Mesodermal cell (in vitro differentiated cells): Measurements from ENCODE around the gene MAPKAP1.

Experiments used
- H3K27ac ChIP-seq: 2 replicates; pipeline ENCODE4 v1.7.0; 2013; ENCODE audit warnings: mild to moderate bottlenecking, low read depth, low read length, moderate library complexity; ENCODE audit not compliant: severe bottlenecking
- H3K36me3 ChIP-seq: 2 replicates; pipeline ENCODE4 v1.7.1; 2013; ENCODE audit warnings: mild to moderate bottlenecking, low read length, moderate library complexity; ENCODE audit not compliant: control insufficient read depth, insufficient read depth
- H3K4me1 ChIP-seq: one replicate; pipeline ENCODE4 v1.7.1; 2013; ENCODE audit warnings: mild to moderate bottlenecking, low read length; ENCODE audit not compliant: insufficient read depth, control insufficient read depth, poor library complexity, severe bottlenecking
- H3K4me3 ChIP-seq: 2 replicates; pipeline ENCODE4 v1.7.0; 2013; ENCODE audit warnings: low read length, control low read depth, mild to moderate bottlenecking; ENCODE audit not compliant: insufficient read depth, poor library complexity, severe bottlenecking; ENCODE audit errors: extremely low read depth
- H3K9me3 ChIP-seq: 2 replicates; pipeline ENCODE4 v1.7.1; 2013; ENCODE audit warnings: mild to moderate bottlenecking, low read length, moderate library complexity; ENCODE audit not compliant: control insufficient read depth
- WGBS, 2 experiments: methylation state at CpG; one replicate each; pipeline ENCODE4 v1.1.5; 2013; ENCODE audit warnings: missing lambda C conversion rate in 2 of 2; ENCODE audit not compliant: insufficient coverage in 2 of 2; 5-methylcytosine and 5-hydroxymethylcytosine counted together

MAPKAP1 gene

GRCh38 chr9:125654121-125654520 is 52.9 kb downstream of the MAPKAP1 start:
- no peak overlapping the region for H3K27ac ChIP-seq
- H3K36me3 ChIP-seq = no peaks in the 10 kb centered on the region
- H3K4me1 ChIP-seq = peaks cover 80% of the 10 kb centered on the region
- no peaks in the 10 kb centered on the region for H3K9me3 ChIP-seq
- H3K4me3 ChIP-seq = no peak overlapping the region
- WGBS, 2 experiments = 20 to 29% methylated on average over 1 to 2 of the region's 5 CpGs

DNA sequence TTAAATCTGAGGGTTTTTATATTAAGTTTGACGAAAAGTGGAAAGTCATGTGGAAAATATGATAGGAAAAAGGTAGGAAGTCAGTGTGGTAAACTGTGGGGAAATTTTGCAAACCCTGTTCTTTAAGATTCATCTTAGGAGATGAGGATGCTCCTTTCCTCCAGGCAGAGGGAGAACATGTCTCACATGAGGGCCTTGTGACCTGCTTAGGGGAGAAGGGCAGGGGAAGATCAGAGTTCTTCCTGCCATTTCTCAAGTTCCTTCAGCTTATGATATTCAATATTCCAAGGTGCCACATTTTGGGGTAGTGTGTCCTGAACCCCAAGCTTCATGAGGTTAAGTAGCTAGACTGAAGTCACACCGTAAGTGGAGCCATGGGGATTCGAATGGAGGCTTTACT is 53.7 kb downstream of the MAPKAP1 start:
- Histone ChIP-seq H3K4me3 (no peak overlapping the region), H3K36me3 (no peaks in the 10 kb centered on the region), H3K4me1 (peaks cover 88% of the 10 kb centered on the region), H3K9me3 (no peaks in the 10 kb centered on the region), H3K27ac (no peak overlapping the region)
- WGBS, 2 experiments = 81 to 97% methylated on average over 3 of the region's 3 CpGs

DNA sequence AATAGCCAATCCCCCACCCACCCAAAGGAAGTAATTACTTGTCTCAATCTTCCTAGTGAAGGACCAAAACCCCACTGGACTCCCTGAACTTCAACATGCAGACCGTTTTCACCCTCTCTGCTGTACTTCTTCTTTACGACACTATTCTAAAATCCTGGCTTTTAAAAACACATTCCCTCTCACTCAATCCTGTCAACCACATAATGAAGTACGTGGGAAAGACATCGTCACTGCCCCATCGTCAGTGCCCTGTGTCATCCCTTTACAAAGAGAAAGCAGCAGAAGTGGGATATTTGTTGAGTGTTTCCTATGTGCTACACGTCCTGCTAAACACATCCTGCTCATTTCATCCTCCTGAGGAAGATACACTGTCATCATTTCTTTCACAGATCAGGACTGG is 54.2 kb downstream of the MAPKAP1 start:
- no peak overlapping the region for H3K4me3 ChIP-seq
- no peaks in the 10 kb centered on the region for H3K9me3 ChIP-seq
- H3K27ac ChIP-seq = no peak overlapping the region
- 64% methylated on average over 5 of the region's 6 CpGs; no CpG with 5 or more reads in 1 of the 2 experiments for WGBS, 2 experiments
- no peaks in the 10 kb centered on the region for H3K36me3 ChIP-seq
- peaks cover 88% of the 10 kb centered on the region for H3K4me1 ChIP-seq

GRCh38 chr9:125652233-125652594 is 54.8 kb downstream of the MAPKAP1 start:
- Histone ChIP-seq H3K36me3 (no peaks in the 10 kb centered on the region), H3K4me3 (no peak overlapping the region), H3K27ac (no peak overlapping the region), H3K9me3 (no peaks in the 10 kb centered on the region), H3K4me1 (peaks cover 87% of the 10 kb centered on the region)
- 71 to 88% methylated on average over 1 of the region's 2 CpGs for WGBS, 2 experiments

DNA sequence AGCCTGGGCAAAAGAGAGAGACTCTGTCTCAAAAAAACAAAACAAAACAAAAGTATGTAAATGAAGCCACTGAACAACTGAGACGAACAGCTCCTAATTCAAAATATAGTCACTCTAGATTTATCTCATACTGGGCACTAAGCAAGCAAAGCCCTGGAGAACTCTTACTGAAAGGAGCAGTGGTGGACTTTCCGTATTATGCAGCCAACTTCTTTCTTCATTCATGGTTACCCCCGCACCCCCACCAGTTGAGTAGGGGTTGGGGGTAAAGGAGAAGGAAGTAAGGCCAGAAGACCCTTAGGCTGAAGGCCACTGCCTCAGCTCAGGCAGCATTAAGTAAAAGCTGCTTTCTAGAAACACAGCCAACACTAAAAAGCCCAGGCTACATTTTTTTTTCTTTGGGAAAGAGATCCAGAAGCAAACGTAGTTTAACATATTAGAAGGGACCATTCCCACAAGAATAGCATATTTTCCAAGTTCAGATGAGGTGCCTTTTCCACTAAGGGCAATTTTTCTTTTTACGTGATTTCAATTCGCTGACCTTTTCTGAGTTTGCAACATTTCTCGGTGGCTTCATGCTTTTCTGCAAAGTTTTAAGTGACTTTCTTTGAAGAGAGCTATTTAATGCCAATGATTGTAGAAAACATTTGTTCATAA is 55.3 kb downstream of the MAPKAP1 start:
- WGBS, 2 experiments = 73 to 100% methylated on average over 2 to 5 of the region's 7 CpGs
- H3K27ac ChIP-seq = peak overlapping the region; percentile 31
- no peaks in the 10 kb centered on the region for H3K9me3 ChIP-seq
- peaks cover 87% of the 10 kb centered on the region for H3K4me1 ChIP-seq
- no peaks in the 10 kb centered on the region for H3K36me3 ChIP-seq
- no peak overlapping the region for H3K4me3 ChIP-seq

GRCh38 chr9:125650271-125650737 is 56.7 kb downstream of the MAPKAP1 start:
- Histone ChIP-seq H3K4me3 (peak overlapping the region; percentile 3), H3K36me3 (no peaks in the 10 kb centered on the region), H3K9me3 (no peaks in the 10 kb centered on the region), H3K27ac (peak overlapping the region; percentile 89), H3K4me1 (peaks cover 80% of the 10 kb centered on the region)
- WGBS, 2 experiments = 21 to 33% methylated on average over 3 of the region's 3 CpGs

GRCh38 chr9:125649826-125650225 is 57.2 kb downstream of the MAPKAP1 start:
- Histone ChIP-seq H3K27ac (peak overlapping the region; percentile 89), H3K36me3 (no peaks in the 10 kb centered on the region), H3K9me3 (no peaks in the 10 kb centered on the region), H3K4me3 (no peak overlapping the region), H3K4me1 (peaks cover 80% of the 10 kb centered on the region)
- 88 to 92% methylated on average over 4 of the region's 4 CpGs for WGBS, 2 experiments

GRCh38 chr9:125649315-125649714 is 57.7 kb downstream of the MAPKAP1 start:
- 74 to 88% methylated on average over 2 to 4 of the region's 6 CpGs for WGBS, 2 experiments
- Histone ChIP-seq H3K9me3 (no peaks in the 10 kb centered on the region), H3K4me1 (peaks cover 77% of the 10 kb centered on the region), H3K4me3 (no peak overlapping the region), H3K27ac (peak overlapping the region; percentile 89), H3K36me3 (no peaks in the 10 kb centered on the region)

DNA sequence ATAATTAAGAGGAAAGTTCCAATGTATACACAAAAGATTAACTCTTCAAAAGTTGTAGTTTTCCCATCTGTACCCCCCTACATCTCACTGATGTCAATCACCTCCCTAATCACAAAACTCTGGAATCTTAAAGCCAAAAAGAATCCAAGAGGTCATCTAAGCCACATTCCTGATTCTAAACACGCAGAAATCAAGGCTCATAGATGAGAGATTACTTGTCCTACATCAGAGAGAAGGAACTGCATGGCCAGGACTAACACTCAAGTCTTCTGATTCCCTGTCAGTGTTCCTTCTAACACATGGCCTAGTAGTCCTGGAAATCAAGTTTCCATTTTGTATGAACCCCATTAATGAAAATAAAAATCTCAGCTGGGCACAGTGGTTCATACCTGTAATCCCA is 58.7 kb downstream of the MAPKAP1 start:
- no peaks in the 10 kb centered on the region for H3K36me3 ChIP-seq
- peak overlapping the region; percentile 23 for H3K27ac ChIP-seq
- no peaks in the 10 kb centered on the region for H3K9me3 ChIP-seq
- H3K4me1 ChIP-seq = peaks cover 66% of the 10 kb centered on the region
- WGBS, 2 experiments = 83 to 100% methylated on average over 1 of the region's 1 CpG
- H3K4me3 ChIP-seq = no peak overlapping the region

DNA sequence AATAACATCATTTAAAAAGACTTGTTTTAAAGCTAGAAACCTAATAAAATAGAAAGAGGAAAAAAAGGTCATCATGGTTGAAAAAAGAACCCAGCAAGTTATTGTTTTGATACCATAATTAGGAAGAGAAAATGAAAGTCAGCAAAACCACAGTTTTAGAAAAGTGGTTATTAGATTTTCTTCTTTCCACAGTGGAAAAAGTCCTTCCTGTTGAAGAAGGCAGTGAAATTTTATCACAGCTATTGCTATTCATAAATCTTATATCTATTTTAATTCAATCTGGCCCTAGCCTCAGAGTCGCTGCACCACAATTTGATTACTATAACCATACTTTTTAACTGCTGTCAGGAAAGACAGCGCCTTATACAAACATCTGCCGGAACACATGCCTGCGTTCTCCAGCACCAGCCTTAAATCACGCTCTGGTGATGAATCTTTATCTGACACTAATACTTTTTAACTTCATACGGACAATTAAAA is 60.3 kb downstream of the MAPKAP1 start:
- H3K36me3 ChIP-seq = peaks cover 4% of the 10 kb centered on the region
- no peak overlapping the region for H3K27ac ChIP-seq
- 98 to 100% methylated on average over 4 to 5 of the region's 6 CpGs for WGBS, 2 experiments
- no peak overlapping the region for H3K4me3 ChIP-seq
- peaks cover 50% of the 10 kb centered on the region for H3K4me1 ChIP-seq
- H3K9me3 ChIP-seq = no peaks in the 10 kb centered on the region

DNA sequence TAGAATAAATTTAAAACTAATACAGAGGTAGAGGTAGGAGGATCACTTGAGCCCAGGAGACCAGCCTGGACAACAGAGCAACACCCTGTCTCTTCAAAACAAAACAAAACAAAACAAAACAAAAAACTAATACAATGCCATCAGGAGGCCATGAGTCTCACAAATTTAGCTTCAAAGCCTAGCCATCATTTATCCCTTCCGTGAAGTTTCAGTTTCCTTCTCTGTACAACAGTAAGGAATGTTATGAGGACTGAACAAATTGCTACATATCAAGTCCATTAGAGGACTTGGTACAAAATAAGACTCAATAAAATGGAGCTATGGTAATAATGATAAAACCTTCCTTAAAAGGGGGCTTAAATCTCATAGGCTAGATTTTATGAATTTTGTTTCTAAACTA is 60.8 kb downstream of the MAPKAP1 start:
- H3K36me3 ChIP-seq = peaks cover 4% of the 10 kb centered on the region
- H3K4me3 ChIP-seq = no peak overlapping the region
- 100% methylated on average over 1 of the region's 1 CpG; no CpG with 5 or more reads in 1 of the 2 experiments for WGBS, 2 experiments
- H3K9me3 ChIP-seq = no peaks in the 10 kb centered on the region
- peaks cover 46% of the 10 kb centered on the region for H3K4me1 ChIP-seq
- no peak overlapping the region for H3K27ac ChIP-seq
